ENCODE data around the gene RUNDC3A.

Gene RUNDC3A

DNA sequence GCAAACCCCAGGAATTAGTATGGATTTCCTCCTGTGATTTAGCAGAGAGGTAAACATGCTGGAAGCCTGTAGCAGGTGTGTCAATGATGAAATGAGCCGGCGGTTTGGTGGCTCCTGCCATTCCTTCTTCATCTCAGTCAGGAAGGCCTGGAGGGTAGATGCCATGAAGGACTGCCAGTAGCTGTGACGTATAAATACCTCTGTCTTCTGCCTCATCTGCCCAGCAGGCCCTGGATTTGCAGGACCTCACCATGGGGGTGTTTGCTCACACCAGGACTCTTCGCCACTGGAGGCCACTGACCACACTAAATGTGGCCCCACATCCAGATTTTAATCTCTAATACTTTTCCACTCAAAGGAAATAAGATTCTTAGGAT is 24.4 kb upstream of the RUNDC3A start:
- no peak for DNase-seq

DNA sequence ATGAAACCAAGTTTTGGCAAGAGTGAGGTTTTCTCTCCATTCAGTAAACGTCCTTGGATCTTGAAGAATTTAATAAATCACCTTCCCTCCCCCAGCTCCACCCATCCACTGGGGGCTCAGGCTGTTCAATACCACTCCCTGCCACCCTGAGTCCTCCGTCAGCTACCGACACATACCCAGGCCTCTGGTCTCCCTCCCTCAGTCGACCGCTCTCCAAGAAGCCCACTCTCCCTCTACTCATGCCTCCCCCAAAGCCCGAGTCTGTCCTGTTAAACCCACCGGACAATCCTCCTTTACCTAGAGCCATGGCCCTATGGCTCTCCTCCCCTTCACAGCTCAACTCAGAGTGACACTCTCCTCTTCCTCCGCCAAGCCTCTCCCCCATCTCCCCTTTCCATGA is 20.8 kb upstream of the RUNDC3A start:
- no peak for DNase-seq

DNA sequence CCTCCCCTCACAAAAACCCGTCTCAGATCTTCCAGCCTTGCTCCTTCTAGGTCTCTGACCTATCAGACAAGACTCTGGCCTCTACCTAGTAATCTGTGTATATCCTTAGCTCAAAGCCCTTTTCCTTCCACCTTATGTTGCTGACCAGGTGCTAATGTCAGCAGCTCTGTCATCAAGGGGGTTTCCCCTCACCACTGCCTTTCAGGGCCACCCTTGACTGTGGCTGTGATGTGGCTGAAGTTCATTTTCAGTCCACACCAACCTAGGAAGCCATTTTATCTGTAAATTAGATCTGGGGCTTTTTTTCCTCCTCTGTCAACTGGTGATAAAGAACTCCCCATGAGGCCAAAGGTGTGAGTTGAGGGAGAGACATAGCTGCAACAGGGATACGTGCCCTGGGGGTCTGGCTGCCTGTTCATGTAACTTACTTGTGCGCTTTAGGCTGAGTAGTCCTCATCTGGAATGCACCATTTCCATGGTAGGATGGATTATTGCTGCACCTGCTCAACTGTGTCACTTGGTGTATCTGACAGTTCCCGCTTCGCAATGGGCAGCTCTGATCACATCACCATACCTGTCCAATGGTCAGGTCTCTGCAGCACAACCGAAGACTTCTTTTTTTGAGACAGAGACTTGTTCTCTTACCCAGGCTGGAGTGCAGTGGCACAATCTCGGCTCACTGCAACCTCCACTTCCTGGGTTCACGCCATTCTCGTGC is 14.7 kb upstream of the RUNDC3A start:
- no peak for DNase-seq

DNA sequence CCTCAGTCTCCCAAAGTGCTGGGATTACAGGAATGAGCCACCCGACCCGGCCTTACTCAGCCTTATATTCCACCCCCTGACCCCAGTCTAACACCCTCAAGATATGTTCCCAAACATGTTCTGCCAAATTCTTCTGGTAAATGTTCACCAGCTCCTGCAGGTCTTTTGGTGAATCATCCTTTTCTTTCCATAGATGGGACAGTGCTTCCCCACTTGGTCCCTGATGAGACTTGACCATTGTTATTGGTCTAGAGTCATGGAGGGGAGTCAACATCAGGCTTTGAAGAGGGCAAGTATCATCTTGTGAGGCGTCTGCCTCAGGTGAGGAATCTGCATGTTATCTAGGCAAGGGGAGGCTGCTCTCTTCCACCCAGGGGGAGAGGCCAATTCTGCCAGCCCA is 10.4 kb upstream of the RUNDC3A start:
- no peak for DNase-seq

DNA sequence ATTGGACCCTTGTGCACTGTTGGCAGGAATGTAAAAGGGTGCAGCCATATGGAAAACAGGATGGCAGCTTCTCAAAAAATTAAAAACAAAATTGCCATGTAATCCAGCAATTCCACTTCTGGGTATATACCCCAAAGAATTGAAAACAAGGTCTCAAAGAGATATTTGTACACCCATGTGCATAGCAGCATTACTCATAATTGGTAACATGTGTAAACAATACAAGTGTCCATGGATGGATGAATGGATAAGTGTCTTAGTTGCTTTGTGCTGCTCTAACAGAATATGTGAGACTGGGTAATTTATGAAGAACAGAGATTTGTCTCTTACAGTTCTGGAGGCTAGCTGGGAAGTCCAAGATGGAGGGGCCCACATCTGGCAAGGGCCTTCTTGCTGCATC is 3.8 kb upstream of the RUNDC3A start:
- no peak for DNase-seq

DNA sequence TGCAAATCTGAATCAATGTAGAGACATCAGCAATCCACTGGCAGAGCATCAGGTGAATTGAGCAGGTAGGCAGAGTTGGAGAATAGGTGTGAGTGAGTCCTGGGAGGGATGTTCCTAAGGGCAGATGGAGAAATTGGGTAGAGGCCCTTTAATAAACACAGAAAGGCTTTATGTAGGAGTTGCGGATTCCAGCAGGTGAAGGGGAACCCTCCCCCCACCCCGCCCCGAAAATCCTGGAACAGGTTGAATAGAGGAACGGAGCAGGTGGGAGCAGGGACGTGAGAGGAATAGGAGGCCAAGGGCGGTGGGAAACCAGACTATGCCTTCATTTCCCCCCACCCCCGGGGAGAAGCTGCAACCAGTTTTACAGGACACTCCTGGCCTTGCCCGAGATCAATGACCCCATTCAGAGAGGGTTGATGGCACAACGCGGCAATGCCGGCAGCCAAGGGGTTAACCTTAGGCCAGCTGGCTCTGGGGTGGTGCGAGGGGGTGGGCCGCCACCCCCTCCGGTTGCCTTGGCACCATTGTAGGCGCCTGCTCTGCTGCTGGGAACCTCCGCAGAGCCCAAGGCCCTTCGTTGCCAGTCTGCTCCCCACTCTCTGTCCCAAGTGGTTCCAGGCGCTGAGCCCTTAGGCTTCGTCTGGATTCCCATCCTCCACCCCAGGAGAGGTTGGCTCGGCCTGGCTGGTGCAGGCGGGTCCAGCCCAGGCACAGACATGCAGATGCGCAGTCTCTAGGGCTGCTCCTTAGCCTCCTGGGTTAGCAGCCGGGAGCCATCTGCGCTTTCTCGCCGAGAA is 814 bp upstream of the RUNDC3A start:
- DNase-seq: no peak

DNA sequence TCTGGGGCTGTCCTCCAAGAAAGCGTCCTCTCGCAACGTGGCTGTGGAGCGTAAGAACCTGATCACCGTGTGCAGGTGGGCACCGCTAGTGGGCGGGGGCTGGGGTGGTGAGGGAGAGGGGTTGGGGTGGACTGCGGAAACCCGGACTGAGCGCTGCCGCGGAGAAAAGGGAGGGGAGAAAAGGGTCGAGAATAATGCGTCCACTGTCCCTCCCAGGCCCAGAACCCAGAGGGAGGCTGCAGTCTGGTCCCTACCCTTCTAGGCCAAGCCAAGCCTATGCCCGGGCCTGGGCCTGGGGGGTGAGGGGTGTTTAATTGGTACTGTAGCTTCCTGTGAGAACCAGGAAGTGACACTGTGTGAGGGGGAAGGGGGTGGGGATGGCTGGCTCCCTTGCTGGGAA is 464 bp downstream of the RUNDC3A start:
- no peak for DNase-seq

DNA sequence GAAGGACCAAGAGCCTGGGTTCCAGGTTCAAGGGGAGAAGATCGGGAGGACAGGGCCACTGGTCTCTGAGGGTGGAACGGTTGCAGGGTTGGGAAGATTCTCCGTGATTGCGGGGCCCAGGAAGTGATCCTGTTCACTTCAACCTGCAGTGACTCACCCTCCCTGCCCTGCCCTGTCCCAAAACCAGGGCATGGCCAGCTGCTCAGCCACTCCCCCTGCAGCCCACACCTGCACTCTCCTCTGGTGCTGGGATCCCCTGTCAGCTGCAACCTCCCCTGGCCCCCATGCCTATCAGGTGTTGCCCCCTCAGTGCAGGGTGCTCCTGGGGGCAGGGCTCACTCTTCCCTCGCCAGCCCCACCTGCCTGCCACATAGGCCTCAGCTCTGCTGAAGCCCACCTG is 1.1 kb downstream of the RUNDC3A start:
- no peak for DNase-seq

DNA sequence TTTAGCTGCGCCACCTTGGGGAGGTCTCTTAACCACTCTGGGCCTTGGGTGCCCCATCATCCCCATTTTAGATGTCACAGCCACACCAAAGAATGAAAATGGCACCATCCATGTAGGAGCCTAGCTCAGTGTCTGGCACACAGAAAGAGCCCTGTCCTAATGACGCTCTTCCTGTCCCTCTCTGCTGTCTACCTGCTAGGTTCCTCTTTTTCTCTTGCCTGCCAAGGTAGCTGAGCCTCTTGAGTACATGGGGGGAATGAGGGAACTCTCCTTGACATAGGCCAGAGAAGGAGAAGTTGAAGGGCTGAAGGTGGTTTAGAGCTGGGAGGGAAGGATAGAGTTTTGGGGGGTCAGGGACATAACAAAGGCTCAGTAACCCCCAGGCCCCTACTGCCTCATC is 1.8 kb downstream of the RUNDC3A start:
- no peak for DNase-seq

DNA sequence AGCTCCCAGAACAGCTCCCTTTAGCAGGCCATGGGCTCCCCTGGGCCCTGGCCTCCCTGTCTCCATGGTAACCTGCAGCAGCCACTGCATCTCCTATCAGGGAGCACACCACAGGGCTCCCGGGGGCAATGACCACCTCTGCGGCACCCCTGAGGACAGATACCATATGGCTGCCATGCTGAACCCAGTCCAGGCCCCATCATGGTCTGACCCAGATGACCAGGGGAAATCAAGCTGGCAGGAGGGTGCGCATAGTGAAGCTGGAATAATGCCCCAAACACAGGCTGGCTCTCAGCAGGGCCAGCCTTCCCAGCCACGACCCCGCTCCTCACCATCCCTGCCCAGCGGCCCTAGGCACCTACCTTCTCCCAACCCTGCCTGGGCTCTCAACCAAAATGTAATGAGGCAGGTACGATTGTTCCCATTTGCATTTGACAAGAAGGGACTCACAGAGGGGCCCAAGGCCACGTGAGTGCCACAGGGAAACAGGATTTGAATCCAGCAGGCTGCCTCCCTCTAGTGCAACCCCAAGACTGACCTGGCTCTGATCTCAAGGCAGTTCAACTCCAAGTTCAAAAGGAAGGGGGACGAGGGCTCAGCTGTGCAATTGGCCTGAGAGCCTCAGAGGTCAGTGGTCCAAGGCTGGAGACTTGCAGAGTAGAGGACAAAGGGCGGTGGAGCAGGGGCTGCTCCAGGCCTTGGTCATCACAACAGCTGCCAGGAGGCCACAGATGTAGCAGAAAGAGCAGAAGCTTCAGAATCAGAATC is 2.4 kb downstream of the RUNDC3A start:
- no peak for DNase-seq

DNA sequence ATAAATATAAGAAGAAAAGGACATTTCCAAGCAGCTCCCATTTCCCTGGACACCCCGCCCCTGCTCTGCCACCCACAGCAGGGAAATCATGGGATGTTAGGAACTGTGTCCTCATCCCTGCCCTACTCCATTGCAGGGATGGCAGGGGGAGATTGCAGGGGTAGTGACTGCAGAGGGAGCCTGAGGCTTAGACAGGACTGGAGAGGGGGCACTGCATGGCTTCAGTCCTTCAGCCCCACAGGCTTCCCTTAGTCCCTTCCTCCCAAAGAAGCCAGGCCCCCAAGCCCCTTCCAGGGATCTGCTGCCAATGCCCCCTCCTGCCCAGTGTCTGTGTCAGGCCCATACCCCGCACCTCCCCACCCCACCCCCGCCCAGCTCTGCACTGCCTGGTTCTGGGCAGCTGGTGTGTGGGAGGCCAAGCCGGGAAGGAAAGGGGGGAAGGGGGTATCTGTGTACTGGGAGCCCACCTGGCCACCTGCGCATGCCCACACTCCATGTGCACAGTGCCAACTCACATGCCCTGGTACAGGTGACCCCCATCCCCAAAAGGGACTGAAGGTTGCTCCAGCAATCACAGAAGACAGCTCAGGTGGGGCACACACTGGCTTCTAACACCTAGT is 3.3 kb downstream of the RUNDC3A start:
- DNase-seq: no peak

DNA sequence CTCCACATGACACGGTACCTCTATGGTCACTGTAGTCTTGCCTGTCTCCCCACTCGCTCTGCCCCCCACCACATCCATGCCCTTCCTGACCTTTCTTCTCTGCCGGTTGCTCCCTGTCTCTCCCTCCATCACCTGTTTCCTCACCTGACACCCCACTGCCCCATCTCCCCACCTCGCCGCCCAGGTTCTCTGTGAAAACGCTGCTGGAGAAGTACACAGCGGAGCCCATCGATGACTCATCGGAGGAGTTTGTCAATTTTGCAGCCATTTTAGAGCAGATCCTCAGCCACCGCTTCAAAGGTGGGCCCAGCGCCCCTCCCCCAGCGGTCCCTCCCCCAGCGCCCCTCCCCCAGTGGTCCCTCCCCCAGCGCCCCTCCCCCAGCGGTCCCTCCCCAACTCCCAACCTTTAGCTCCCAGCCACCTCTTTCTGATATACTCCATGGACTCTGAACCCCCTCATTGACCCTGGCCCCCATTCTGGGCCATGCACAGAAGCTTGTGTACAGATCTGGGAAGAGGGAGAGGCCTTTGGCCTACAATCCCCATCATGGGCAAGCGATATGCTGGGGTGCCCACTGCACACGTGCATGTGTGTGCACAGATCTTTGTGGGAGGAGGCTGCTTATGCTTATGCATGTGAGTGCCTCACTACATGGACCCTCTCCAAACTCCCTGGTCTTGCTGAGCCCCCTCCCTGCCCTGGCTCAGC is 4.1 kb downstream of the RUNDC3A start:
- DNase-seq: no peak

DNA sequence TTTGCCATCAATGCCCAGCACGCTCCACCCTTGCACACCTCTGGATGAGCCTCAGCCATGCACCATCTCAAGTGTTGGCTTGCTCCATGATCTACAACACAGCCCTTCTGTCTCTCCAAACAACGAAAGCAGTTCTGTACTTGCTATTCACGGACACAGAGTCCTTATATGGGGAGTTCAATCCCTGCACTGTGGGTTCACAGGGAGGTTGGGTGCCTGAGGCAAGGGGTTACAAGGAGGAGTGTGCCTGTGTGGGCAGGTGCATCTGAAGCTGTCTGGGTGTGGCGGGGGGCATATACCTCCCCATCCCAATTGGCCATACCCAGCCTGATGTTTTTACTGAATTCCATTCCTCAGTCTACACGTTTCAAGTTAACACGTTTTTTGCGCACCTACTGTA is 5.6 kb downstream of the RUNDC3A start:
- no peak for DNase-seq

DNA sequence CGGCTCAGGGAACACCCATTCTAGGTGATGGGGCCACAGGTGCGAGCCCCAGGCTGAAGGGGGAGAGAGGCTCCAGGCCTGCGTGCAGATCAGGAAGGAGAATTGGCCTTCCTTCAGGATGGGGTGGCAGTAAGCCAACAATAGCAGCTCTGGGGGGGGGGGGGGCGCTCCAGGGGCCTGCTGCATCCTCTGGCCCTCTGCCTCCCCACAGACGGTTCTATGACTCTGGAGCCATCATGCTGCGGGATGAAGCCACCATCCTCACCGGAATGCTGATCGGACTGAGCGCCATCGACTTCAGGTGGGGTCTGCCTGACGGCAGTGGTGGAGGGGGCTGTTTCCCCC is 6.1 kb downstream of the RUNDC3A start:
- DNase-seq: no peak

DNA sequence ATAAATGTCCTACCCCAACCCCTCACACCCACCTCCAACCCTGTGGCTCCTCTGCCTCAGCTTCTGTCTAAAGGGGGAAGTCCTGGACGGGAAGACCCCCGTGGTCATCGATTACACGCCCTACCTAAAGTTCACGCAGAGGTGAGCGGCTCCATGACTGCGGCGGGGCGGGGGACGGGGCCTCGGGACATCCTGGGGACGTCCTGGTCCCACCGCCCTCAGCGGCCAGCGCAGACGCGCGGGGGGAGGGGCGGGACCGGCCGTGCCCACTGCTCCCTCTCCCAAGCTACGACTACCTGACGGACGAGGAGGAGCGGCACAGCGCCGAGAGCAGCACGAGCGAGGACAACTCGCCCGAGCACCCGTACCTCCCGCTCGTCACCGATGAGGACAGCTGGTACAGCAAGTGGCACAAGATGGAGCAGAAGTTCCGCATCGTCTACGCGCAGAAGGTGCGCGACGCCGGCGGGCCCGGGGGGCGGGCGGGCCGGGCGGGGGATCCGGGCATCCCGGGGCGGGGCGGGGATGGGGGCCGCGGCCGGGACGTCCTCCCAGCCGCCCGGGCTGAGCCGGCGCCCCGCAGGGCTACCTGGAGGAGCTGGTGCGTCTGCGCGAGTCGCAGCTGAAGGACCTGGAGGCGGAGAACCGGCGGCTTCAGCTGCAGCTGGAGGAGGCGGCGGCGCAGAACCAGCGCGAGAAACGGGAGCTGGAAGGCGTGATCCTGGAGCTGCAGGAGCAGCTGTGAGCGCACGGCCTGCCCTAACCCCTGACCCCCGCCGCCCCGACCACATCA is 6.7 kb downstream of the RUNDC3A start:
- DNase-seq: peak; percentile 9 to 33

DNA sequence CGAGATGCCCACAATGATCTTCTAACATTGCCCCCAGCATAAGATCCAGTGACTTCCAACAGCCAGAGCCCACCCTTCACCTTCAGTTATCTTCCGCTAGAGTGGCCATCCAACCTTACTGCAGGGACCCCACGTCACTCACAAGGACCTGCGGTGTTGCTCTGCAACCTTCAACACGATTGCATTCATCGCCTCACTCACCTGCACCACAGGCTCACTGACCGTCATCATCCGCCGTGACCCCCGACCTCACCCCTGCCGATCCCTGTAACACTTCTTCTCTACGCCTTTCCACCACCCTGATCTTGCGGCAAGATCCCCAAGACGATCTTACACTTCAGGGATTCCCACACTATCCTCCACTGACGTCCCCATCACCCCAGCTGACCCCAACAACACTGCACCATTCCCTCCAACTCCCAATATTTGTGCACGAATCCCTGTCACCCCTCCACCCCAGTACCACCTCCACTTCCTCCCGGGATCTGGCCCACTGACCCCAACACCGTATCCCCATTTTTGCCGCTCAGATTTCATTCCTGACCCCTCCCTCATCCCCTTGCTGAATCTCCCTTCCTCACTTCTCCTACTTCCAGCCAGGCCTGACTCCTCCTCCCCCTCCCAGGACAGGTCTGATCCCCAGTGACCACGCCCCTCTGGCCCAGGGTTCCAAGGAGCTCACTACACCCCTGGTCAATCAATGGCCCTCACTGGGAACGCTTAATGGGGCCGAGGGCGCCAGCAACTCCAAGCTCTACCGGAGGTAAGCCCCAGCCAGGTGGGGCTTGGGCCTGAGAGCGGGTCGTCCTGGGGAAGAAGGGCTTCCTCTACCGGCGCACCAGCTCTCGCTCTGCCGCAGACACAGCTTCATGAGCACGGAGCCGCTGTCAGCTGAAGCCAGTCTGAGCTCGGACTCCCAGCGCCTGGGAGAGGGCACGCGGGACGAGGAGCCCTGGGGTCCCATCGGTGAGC is 7.6 kb downstream of the RUNDC3A start:
- no peak for DNase-seq

DNA sequence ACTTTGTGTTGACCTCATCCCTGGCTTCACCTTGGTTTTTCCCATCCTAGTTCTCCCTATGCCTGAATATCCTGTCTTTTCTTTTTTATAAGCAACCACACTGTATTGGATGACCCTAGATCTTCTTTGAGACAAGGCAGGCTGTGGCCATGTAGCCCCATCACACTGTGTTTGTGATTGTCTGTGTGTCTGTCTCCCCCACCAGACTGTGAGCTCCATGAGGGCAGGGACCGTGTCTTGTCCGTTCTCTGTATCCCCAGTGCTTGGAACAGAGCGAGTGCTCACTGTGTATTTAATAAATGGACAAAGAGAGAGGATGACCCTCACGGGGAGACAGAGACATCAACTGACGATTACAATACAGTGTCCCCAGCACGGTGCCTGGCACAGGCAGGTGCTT is 9.1 kb downstream of the RUNDC3A start:
- no peak for DNase-seq

DNA sequence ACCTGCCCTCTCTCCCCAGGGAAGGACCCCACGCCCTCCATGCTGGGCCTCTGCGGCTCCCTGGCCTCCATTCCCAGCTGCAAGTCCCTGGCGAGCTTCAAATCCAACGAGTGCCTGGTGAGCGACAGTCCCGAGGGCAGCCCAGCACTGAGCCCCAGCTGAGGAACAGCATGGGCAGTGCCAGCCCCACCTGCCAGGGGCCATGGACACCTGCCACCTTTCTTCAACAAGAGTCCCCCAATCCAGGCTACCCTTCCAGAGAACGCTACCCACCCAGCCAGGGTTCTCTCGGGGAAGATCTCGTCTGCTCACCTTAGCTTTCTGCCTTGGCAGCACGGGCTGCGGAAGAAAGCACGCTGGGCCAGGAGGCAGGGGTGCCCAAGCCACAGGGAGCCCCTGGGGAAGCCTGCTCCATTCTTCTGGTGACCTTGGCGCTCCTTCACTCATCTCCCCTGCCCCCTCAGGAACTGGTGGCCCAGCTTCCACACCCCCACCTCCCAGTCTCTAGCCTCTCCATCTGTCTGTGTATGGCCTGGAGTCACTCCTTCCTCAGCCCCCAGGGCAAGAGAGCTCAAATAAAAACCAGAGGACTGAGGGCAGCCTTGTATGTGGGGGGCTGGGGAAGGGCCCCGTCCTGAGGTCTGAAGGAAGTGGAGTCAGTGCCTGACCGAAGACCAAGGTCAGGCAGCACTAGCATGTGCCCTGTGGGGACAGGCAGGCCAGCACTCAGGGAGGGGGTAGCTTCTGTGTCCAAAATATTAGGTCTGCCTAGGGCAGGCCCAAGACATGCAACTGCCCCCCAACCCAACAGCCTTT is 9.9 kb downstream of the RUNDC3A start:
- DNase-seq: no peak

DNA sequence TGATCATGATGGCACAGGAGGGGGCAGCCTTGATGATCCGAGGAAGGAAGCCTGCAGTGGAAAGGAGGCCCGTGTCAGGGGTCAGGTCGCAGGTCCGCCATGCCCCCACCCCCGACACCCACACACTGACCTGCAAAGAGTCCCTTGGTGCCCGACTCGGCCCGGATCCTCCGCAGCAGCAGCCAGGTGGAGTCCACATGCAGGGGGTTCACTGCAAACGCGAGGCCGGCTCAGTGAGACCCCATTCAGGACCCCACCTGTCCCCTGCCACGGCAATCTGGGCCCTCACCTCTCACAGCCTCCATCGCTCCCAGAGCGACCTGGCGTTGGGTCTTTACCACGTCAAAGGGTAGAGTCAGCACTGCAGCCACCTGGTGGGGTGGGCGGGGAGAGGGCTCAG is 11.7 kb downstream of the RUNDC3A start:
- no peak for DNase-seq

Measured in CD4-positive, alpha-beta T cell treated with Interleukin-1 beta for 1 hour (primary cell).